IMR-90 (cell line): ENCODE results near the gene CPSF2. TPM values are rescaled to one million over a fixed set of nuclear protein-coding genes. Genes with fewer than 3 reads are reported as not detected.

Source experiments
- ATAC-seq: fragments of 200-7000 bp; cut with Tn5 transposase; 2 replicates; pipeline ENCODE4 v1.9.1; 2020; ENCODE audit warnings: low read depth, mild to moderate bottlenecking, moderate library complexity
- BruUV-seq: library from RNA; stranded (reverse); fragments of 400-500 nt; replicated peaks from 2 replicates; lab custom pipeline; 2021; lab: Mats Ljungman, UMichigan
- CTCF ChIA-PET: fragments of 300-600 bp; formaldehyde crosslinking; extraction: SDS; loops from one replicate; lab custom pipeline; 2021; ENCODE audit warnings: antibody characterized with exemption; lab: Yijun Ruan, JAX
- POLR2A ChIA-PET: fragments of 300-600 bp; sonication (Branson Sonifier 250); formaldehyde crosslinking; loops from one replicate; lab custom pipeline; 2022; ENCODE audit warnings: antibody characterized with exemption; ENCODE audit not compliant: unreplicated experiment; lab: Charles Lee
- DNase-seq: peaks from one replicate; pipeline ENCODE4 v3.0.0; 2013
- H2AFZ ChIP-seq: replicated peaks from 2 replicates; pipeline ENCODE3; 2013; ENCODE audit warnings: low read length, mild to moderate bottlenecking; ENCODE audit not compliant: poor library complexity
- H2AK5ac ChIP-seq: 2 replicates; pipeline ENCODE4 v1.6.1; 2013; ENCODE audit warnings: low read depth, low read length, inconsistent platforms
- H2AK9ac ChIP-seq: replicated peaks from 2 replicates; pipeline ENCODE3; 2013; ENCODE audit warnings: mild to moderate bottlenecking, low read depth, low read length, moderate library complexity; ENCODE audit not compliant: poor library complexity
- H2BK120ac ChIP-seq: 2 replicates; pipeline ENCODE4 v1.6.1; 2013; ENCODE audit warnings: low read depth, low read length, inconsistent platforms
- H2BK15ac ChIP-seq: 3 replicates; pipeline ENCODE4 v1.6.1; 2013; ENCODE audit warnings: low read depth, low read length, inconsistent platforms
- H2BK20ac ChIP-seq: 2 replicates; pipeline ENCODE4 v1.6.1; 2013; ENCODE audit warnings: low read depth, mild to moderate bottlenecking, inconsistent platforms, low read length, moderate library complexity
- H2BK5ac ChIP-seq: 2 replicates; pipeline ENCODE4 v1.6.1; 2013; ENCODE audit warnings: mild to moderate bottlenecking, low read depth, low read length, inconsistent platforms; ENCODE audit not compliant: poor library complexity, severe bottlenecking
- H3K14ac ChIP-seq: replicated peaks from 2 replicates; pipeline ENCODE4 v1.6.1; 2013; ENCODE audit warnings: low read depth, low read length, inconsistent platforms
- H3K18ac ChIP-seq: 2 replicates; pipeline ENCODE4 v1.6.1; 2013; ENCODE audit warnings: low read depth, low read length, control low read depth
- H3K23ac ChIP-seq: 2 replicates; pipeline ENCODE4 v1.6.1; 2013; ENCODE audit warnings: low read depth, low read length, inconsistent platforms
- H3K27ac ChIP-seq: 2 replicates; pipeline ENCODE4 v1.5.1; 2013; ENCODE audit warnings: mild to moderate bottlenecking, control low read depth, low read length; ENCODE audit not compliant: insufficient read depth
- H3K27me3 ChIP-seq: 2 replicates; pipeline ENCODE4 v1.6.1; 2013; ENCODE audit warnings: low read length; ENCODE audit not compliant: control insufficient read depth, insufficient read depth
- H3K36me3 ChIP-seq: 2 replicates; pipeline ENCODE4 v1.6.1; 2013; ENCODE audit warnings: low read length, mixed read lengths; ENCODE audit not compliant: control insufficient read depth, insufficient read depth
- H3K4ac ChIP-seq: 2 replicates; pipeline ENCODE4 v1.6.1; 2013; ENCODE audit warnings: low read depth, low read length, inconsistent platforms
- H3K4me1 ChIP-seq: 2 replicates; pipeline ENCODE4 v1.6.1; 2013; ENCODE audit warnings: low read length, mixed read lengths; ENCODE audit not compliant: control insufficient read depth, insufficient read depth
- H3K4me2 ChIP-seq: 2 replicates; pipeline ENCODE4 v1.6.1; 2013; ENCODE audit warnings: low read depth, mild to moderate bottlenecking, control low read depth, low read length, moderate library complexity
- H3K4me3 ChIP-seq: 2 replicates; pipeline ENCODE4 v1.5.1; 2013; ENCODE audit warnings: low read depth, mild to moderate bottlenecking, control low read depth, low read length, moderate library complexity; ENCODE audit not compliant: insufficient read depth
- H3K56ac ChIP-seq: 2 replicates; pipeline ENCODE4 v1.6.1; 2013; ENCODE audit warnings: low read length, inconsistent platforms; ENCODE audit not compliant: insufficient read depth; ENCODE audit errors: extremely low read depth
- H3K79me1 ChIP-seq, 2 experiments: 2 replicates each; pipeline ENCODE4 v1.6.1; 2013; ENCODE audit warnings: low read length in 2 of 2, inconsistent platforms in 1 of 2, low read depth in 1 of 2
- H3K9ac ChIP-seq: 2 replicates; pipeline ENCODE4 v1.6.1; 2013; ENCODE audit warnings: low read depth, low read length, control low read depth
- H3K9me1 ChIP-seq: 2 replicates; pipeline ENCODE4 v1.6.1; 2013; ENCODE audit warnings: low read length, inconsistent platforms; ENCODE audit not compliant: insufficient read depth
- H3K9me3 ChIP-seq: 2 replicates; pipeline ENCODE4 v1.6.1; 2013; ENCODE audit warnings: low read length; ENCODE audit not compliant: control insufficient read depth, insufficient read depth
- H4K20me1 ChIP-seq: 2 replicates; pipeline ENCODE4 v1.6.1; 2013; ENCODE audit warnings: low read length, inconsistent platforms; ENCODE audit not compliant: insufficient read depth
- H4K5ac ChIP-seq: 2 replicates; pipeline ENCODE4 v1.6.1; 2013; ENCODE audit warnings: mild to moderate bottlenecking, low read depth, low read length, control low read depth
- H4K8ac ChIP-seq, 2 experiments: 2 replicates each; pipeline ENCODE4 v1.6.1; 2013; ENCODE audit warnings: low read depth in 2 of 2, low read length in 2 of 2, control low read depth in 1 of 2, inconsistent platforms in 1 of 2
- H4K91ac ChIP-seq: 2 replicates; pipeline ENCODE4 v1.6.1; 2013; ENCODE audit warnings: low read depth, low read length, inconsistent platforms; ENCODE audit not compliant: insufficient read depth
- CEBPB ChIP-seq: IDR thresholded peaks from 2 replicates; pipeline ENCODE4 v1.6.1; 2012; ENCODE audit warnings: low read depth, low read length, improper control_type of control experiment
- CHD1 ChIP-seq: IDR thresholded peaks from 2 replicates; pipeline ENCODE4 v1.6.1; 2012; ENCODE audit warnings: low read depth, low read length, improper control_type of control experiment
- FOS ChIP-seq: fragments of 150-350 bp; IDR thresholded peaks from 2 replicates; pipeline ENCODE4 v1.6.1; 2016; ENCODE audit warnings: low read depth, low read length
- RCOR1 ChIP-seq: IDR thresholded peaks from 2 replicates; pipeline ENCODE4 v1.6.1; 2012; ENCODE audit warnings: mild to moderate bottlenecking, low read length, improper control_type of control experiment; ENCODE audit not compliant: insufficient replicate concordance
- WGBS, 2 experiments: methylation state at CpG; one replicate each; pipeline versions ENCODE4 v1.1.5 to v1.1.7; 2013; ENCODE audit warnings: missing lambda C conversion rate in 2 of 2; ENCODE audit not compliant: insufficient read length in 1 of 2; ENCODE audit errors: extremely low coverage in 2 of 2; 5-methylcytosine and 5-hydroxymethylcytosine counted together
- dilution Hi-C: fragments of 300-500 bp; cut with HindIII; formaldehyde crosslinking; loops from one replicate; pipeline ENCODE4 v1.14.3; 2018; ENCODE audit warnings: low sequenced_read_pairs; ENCODE audit not compliant: unreplicated experiment
- in situ Hi-C: fragments of 300-500 bp; cut with MboI; formaldehyde crosslinking; loops from 3 replicates; pipeline ENCODE4 v1.14.3; 2019; ENCODE audit warnings: low sequenced_read_pairs, inconsistent platforms, mixed read lengths
- intact Hi-C: fragments of 100-400 bp; cut with micrococcal nuclease; formaldehyde crosslinking; loops from 2 replicates; pipeline ENCODE4 v1.10.0; 2022
- polyA plus RNA-seq, 3 experiments: library from polyadenylated mRNA; depleted of rRNA; stranded (reverse); fragments of >200 nt; gene quantifications; 2 replicates each; pipeline ENCODE4 v1.2.3, GENCODE V29; 2012; ENCODE audit warnings: low replicate concordance in 1 of 3
- total RNA-seq: library from RNA; depleted of rRNA; stranded (reverse); fragments of >200 nt; gene quantifications from 2 replicates; pipeline ENCODE4 v1.2.3, GENCODE V29; 2012

The CPSF2 gene
- total and polyA plus RNA-seq, 2 of the 4 experiments (the other 2 are of a cell fraction) = 18.5 to 30.6 TPM

DNA sequence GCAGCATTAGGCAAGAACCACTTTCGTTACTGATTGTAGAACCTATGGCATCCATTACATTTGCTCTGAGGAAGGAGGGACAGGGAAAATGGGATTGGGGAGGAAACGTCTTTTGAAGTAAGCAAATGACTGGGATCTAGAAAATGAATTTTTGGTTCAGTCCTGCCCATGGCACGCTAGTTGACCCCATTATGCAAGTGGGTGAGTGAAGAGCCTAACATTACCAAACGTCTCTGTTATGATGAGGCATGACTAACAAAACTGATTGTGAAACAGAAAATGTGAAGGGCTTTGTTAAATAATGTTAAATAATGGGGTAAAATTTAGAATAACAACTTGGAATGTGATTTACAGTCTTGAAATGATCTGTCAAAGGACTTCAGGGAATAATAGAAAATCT lies 38.9 kb downstream of the CPSF2 start:
- TF ChIP-seq CEBPB (peak; percentile 95), RCOR1 (no peak), FOS (peak; percentile 61; the same call in 1 of the 2 replicates), CHD1 (no peak)
- peak; percentile 96 for ATAC-seq
- Histone ChIP-seq H3K79me1 (peaks cover 3% of the 10 kb centered on the region in 2 experiments; a peak in 2 of 4 replicates), H3K27ac (peak overlapping the region; percentile 22; the same call in 1 of the 2 replicates), H4K5ac (no peak overlapping the region), H3K18ac (peak overlapping the region; percentile 34; the same call in 1 of the 2 replicates), H3K9me3 (no peaks in the 10 kb centered on the region), H2BK15ac (no peak overlapping the region), H3K4ac (no peak overlapping the region), H2AK9ac (no peak overlapping the region), H3K14ac (peak overlapping the region; percentile 62; the same call in 1 of the 2 replicates), H3K27me3 (no peaks in the 10 kb centered on the region), H3K4me3 (no peak overlapping the region), H3K4me2 (peak overlapping the region; percentile 43; the same call in 1 of the 2 replicates), H3K9me1 (peaks cover 2% of the 10 kb centered on the region; the same call in 1 of the 2 replicates), H2AFZ (no peak overlapping the region), H2BK5ac (peak overlapping the region; percentile 70), H2BK20ac (no peak overlapping the region), H4K20me1 (peaks cover 3% of the 10 kb centered on the region; the same call in 1 of the 2 replicates), H4K8ac (no peak overlapping the region), H3K56ac (no peak overlapping the region), H2AK5ac (no peak overlapping the region), H3K23ac (no peak overlapping the region), H2BK120ac (no peak overlapping the region), H3K9ac (no peak overlapping the region), H3K4me1 (peaks cover 2% of the 10 kb centered on the region; the same call in 1 of the 2 replicates), H3K36me3 (peaks cover 28% of the 10 kb centered on the region), H4K91ac (no peak overlapping the region)
- in situ Hi-C loops = no loop called here
- no TSS peak for BruUV-seq
- no CpG with 5 or more reads among the region's 4 CpGs for WGBS, 2 experiments
- intact Hi-C loops = no loop called here
- ChIA-PET POLR2A (no interaction called here), CTCF (no interaction called here)
- DNase-seq = peak; percentile 91
- dilution Hi-C loops = no loop called here
